Osteoblast (primary cell): ENCODE measurements around the gene DUSP22. TPM values are rescaled to one million over a fixed set of nuclear protein-coding genes. Genes with fewer than 3 reads are reported as not detected.
"Not testable (repeated sequence)": the region's sequence is repeated elsewhere in the genome, so short reads cannot be mapped to it uniquely, and the experiment has no call there.

Experiments
- DNase-seq: peaks from one replicate; pipeline ENCODE4 v3.0.0; 2011; ENCODE audit warnings: low spot score, mixed read lengths; ENCODE audit not compliant: insufficient read length; ENCODE audit errors: missing footprints
- H2AFZ ChIP-seq: 2 replicates; pipeline ENCODE4 v1.6.0; 2011; ENCODE audit warnings: mild to moderate bottlenecking, low read length
- H3K27ac ChIP-seq: 2 replicates; pipeline ENCODE4 v1.5.1; 2011; ENCODE audit warnings: mild to moderate bottlenecking, low read depth, low read length, moderate library complexity
- H3K27me3 ChIP-seq: 2 replicates; pipeline ENCODE4 v1.6.0; 2012; ENCODE audit warnings: mild to moderate bottlenecking, control low read depth, inconsistent platforms, low read length, moderate library complexity; ENCODE audit not compliant: insufficient read depth
- H3K36me3 ChIP-seq: 2 replicates; pipeline ENCODE4 v1.5.1; 2011; ENCODE audit warnings: mild to moderate bottlenecking, low read length, control low read depth, moderate library complexity; ENCODE audit not compliant: insufficient read depth
- H3K4me1 ChIP-seq: 2 replicates; pipeline ENCODE4 v1.5.1; 2011; ENCODE audit warnings: mild to moderate bottlenecking, low read length, control low read depth, moderate library complexity; ENCODE audit not compliant: insufficient read depth
- H3K4me2 ChIP-seq: 2 replicates; pipeline ENCODE4 v1.6.0; 2011; ENCODE audit warnings: mild to moderate bottlenecking, low read length; ENCODE audit not compliant: insufficient read depth
- H3K4me3 ChIP-seq: fragments of 200-600 bp; sonication (generic); 3 replicates; pipeline ENCODE4 v1.5.1; 2012; ENCODE audit warnings: mild to moderate bottlenecking, low read length, inconsistent platforms; ENCODE audit not compliant: insufficient read depth
- H3K79me2 ChIP-seq: 2 replicates; pipeline ENCODE4 v1.6.0; 2012; ENCODE audit warnings: mild to moderate bottlenecking, low read length, control low read depth, inconsistent platforms; ENCODE audit not compliant: insufficient read depth
- H3K9me3 ChIP-seq: 2 replicates; pipeline ENCODE4 v1.5.1; 2011; ENCODE audit warnings: low read depth, low read length, control low read depth
- H4K20me1 ChIP-seq: 2 replicates; pipeline ENCODE4 v1.6.0; 2012; ENCODE audit warnings: mild to moderate bottlenecking, low read length, control low read depth; ENCODE audit not compliant: insufficient read depth
- CTCF ChIP-seq: IDR thresholded peaks from 2 replicates; pipeline ENCODE4 v1.5.1; 2011; ENCODE audit warnings: mild to moderate bottlenecking, low read depth, low read length, moderate library complexity; ENCODE audit errors: extremely low read depth
- total RNA-seq: library from RNA; depleted of rRNA; stranded (reverse); fragments of >200 nt; gene quantifications from 2 replicates; pipeline ENCODE4 v1.2.3, GENCODE V29; 2012

The DUSP22 gene
- total RNA-seq, 1 donor = 18.1 TPM

- Histone ChIP-seq H3K4me2 (no peak overlapping the region), H3K36me3 (no peaks in the 10 kb centered on the region), H3K9me3 (no peaks in the 10 kb centered on the region), H3K27ac (no peak overlapping the region), H3K79me2 (no peaks in the 10 kb centered on the region), H3K4me3 (no peak overlapping the region), H2AFZ (no peak overlapping the region), H4K20me1 (no peaks in the 10 kb centered on the region), H3K27me3 (peaks cover 30% of the 10 kb centered on the region), H3K4me1 (no peaks in the 10 kb centered on the region)
- no peak for TF ChIP-seq CTCF
- DNase-seq = no peak
These were observed 80.7 kb downstream of the DUSP22 start for GRCh38 chr6:373031-373430.

GRCh38 chr6:373773-374724 lies 81.8 kb downstream of the DUSP22 start:
- no peaks in the 10 kb centered on the region for H3K4me1 ChIP-seq
- H3K4me2 ChIP-seq = no peak overlapping the region
- no peak overlapping the region for H3K4me3 ChIP-seq
- no peak overlapping the region for H3K27ac ChIP-seq
- H3K27me3 ChIP-seq = peaks cover 28% of the 10 kb centered on the region
- DNase-seq = peak; percentile 91
- TF ChIP-seq CTCF = peak; percentile 23
- no peaks in the 10 kb centered on the region for H3K79me2 ChIP-seq
- H4K20me1 ChIP-seq = no peaks in the 10 kb centered on the region
- H3K9me3 ChIP-seq = no peaks in the 10 kb centered on the region
- no peaks in the 10 kb centered on the region for H3K36me3 ChIP-seq
- no peak overlapping the region for H2AFZ ChIP-seq

- TF ChIP-seq CTCF = no peak
- H3K9me3 ChIP-seq = no peaks in the 10 kb centered on the region
- no peak for DNase-seq
These were observed 82.7 kb downstream of the DUSP22 start for GRCh38 chr6:374956-375355.

GRCh38 chr6:376827-377640 lies 84.7 kb downstream of the DUSP22 start:
- no peak for TF ChIP-seq CTCF
- no peaks in the 10 kb centered on the region for H3K36me3 ChIP-seq

More at GRCh38 chr6:374956-375355, 82.7 kb downstream of the DUSP22 start:
- Histone ChIP-seq H3K4me2 (no peak overlapping the region), H3K27ac (no peak overlapping the region), H3K79me2 (no peaks in the 10 kb centered on the region), H3K27me3 (peaks cover 24% of the 10 kb centered on the region), H3K4me3 (no peak overlapping the region), H4K20me1 (no peaks in the 10 kb centered on the region), H3K36me3 (no peaks in the 10 kb centered on the region), H2AFZ (no peak overlapping the region), H3K4me1 (no peaks in the 10 kb centered on the region)

GRCh38 chr6:377641-378020 lies 85.3 kb downstream of the DUSP22 start:
- not testable (repeated sequence) for H3K27ac ChIP-seq, H3K9me3 ChIP-seq, H2AFZ ChIP-seq, H3K4me2 ChIP-seq, DNase-seq, H3K4me1 ChIP-seq, H4K20me1 ChIP-seq, H3K79me2 ChIP-seq, H3K36me3 ChIP-seq, H3K4me3 ChIP-seq
- peaks cover 27% of the 10 kb centered on the region for H3K27me3 ChIP-seq

More at GRCh38 chr6:376827-377640, 84.7 kb downstream of the DUSP22 start:
- Histone ChIP-seq H3K27ac (no peak overlapping the region), H2AFZ (no peak overlapping the region), H3K4me2 (no peak overlapping the region), H3K27me3 (peaks cover 27% of the 10 kb centered on the region), H3K4me3 (no peak overlapping the region), H4K20me1 (no peaks in the 10 kb centered on the region), H3K79me2 (no peaks in the 10 kb centered on the region), H3K9me3 (no peaks in the 10 kb centered on the region), H3K4me1 (no peaks in the 10 kb centered on the region)
- no peak for DNase-seq
